Nephron progenitor cell (in vitro differentiated cells): Measurements from ENCODE around the gene SUOX.

Experiments used
- DNase-seq: peaks from one replicate; pipeline ENCODE4 v3.0.0; 2021
- H3K27ac Mint-ChIP-seq: 2 replicates; pipeline ENCODE4 v1.8.0; 2021; ENCODE audit warnings: mild to moderate bottlenecking, moderate library complexity, mixed read lengths
- H3K27me3 Mint-ChIP-seq: 2 replicates; pipeline ENCODE4 v1.8.0; 2021; ENCODE audit warnings: mild to moderate bottlenecking, low read depth, mixed read lengths; ENCODE audit not compliant: poor library complexity
- H3K36me3 Mint-ChIP-seq: 2 replicates; pipeline ENCODE4 v1.8.0; 2021; ENCODE audit warnings: low read depth, mixed read lengths
- H3K4me1 Mint-ChIP-seq: 2 replicates; pipeline ENCODE4 v1.8.0; 2021; ENCODE audit warnings: mixed read lengths
- H3K4me3 Mint-ChIP-seq: 2 replicates; pipeline ENCODE4 v1.8.0; 2021; ENCODE audit warnings: mild to moderate bottlenecking, moderate library complexity, mixed read lengths
- H3K9me3 Mint-ChIP-seq: 2 replicates; pipeline ENCODE4 v1.8.0; 2021; ENCODE audit warnings: mild to moderate bottlenecking, moderate library complexity, mixed read lengths
- TF ChIP-seq, protein P1 (sequence below): fragments of 200-600 bp; sonication (generic); IDR thresholded peaks from 2 replicates; pipeline ENCODE4 v1.5.0; 2021; ENCODE audit warnings: antibody characterized with exemption

Gene SUOX

DNA sequence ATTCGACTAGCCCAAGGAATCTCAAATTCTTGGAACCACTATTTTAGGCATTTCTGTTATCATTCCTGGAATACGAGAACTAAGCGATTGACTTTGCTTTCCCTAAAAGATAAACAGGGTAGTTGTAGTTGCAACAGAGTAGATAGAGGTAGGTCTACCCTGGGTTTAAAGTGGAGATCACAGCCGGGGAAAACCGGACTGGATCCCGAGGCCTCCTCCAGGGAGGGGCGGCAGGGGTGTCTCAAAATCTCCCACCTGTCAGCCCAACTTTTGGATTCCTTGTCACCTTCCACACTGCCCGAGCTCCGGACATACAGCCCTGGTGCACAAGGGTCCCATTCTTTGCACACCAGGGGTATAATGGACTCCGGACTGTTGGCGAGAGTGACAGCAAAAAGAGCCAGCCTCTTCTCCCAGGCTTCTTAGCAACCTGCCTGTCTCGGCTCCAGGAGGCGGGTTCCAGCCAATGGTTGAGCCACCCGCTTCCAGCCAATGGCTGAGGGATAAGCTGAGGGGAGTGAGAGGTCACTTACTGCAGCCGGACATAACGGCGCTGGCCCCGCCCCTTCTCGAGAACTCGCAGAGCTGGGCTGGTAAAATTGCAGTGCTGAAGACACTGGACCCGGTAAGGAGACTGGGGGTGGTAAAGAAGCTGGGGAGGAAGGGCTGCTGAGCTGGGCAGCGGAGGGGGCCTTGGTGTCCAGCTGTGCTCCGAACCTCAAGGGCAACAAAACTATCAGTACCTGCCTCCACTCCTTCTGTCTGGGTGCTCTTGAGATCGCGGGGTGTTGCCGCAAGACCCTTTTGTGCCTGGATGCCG is at the start of gene SUOX:
TSS of gene SUOX (plus strand) at position 562 of the 820 bp plus-strand sequence. CDS start 4,946 bp downstream, outside the sequence.
- peaks cover 26% of the 10 kb centered on the region for H3K4me1 Mint-ChIP-seq
- H3K27me3 Mint-ChIP-seq = no peaks in the 10 kb centered on the region
- no peaks in the 10 kb centered on the region for H3K9me3 Mint-ChIP-seq
- H3K4me3 Mint-ChIP-seq = peak within 1 kb of the TSS; percentile 97
- TF ChIP-seq, protein P1, sequence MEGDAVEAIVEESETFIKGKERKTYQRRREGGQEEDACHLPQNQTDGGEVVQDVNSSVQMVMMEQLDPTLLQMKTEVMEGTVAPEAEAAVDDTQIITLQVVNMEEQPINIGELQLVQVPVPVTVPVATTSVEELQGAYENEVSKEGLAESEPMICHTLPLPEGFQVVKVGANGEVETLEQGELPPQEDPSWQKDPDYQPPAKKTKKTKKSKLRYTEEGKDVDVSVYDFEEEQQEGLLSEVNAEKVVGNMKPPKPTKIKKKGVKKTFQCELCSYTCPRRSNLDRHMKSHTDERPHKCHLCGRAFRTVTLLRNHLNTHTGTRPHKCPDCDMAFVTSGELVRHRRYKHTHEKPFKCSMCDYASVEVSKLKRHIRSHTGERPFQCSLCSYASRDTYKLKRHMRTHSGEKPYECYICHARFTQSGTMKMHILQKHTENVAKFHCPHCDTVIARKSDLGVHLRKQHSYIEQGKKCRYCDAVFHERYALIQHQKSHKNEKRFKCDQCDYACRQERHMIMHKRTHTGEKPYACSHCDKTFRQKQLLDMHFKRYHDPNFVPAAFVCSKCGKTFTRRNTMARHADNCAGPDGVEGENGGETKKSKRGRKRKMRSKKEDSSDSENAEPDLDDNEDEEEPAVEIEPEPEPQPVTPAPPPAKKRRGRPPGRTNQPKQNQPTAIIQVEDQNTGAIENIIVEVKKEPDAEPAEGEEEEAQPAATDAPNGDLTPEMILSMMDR = no peak
- peaks cover 37% of the 10 kb centered on the region for H3K36me3 Mint-ChIP-seq
- peak; percentile 92 for DNase-seq
- peak within 1 kb of the TSS; percentile 93 for H3K27ac Mint-ChIP-seq

DNA sequence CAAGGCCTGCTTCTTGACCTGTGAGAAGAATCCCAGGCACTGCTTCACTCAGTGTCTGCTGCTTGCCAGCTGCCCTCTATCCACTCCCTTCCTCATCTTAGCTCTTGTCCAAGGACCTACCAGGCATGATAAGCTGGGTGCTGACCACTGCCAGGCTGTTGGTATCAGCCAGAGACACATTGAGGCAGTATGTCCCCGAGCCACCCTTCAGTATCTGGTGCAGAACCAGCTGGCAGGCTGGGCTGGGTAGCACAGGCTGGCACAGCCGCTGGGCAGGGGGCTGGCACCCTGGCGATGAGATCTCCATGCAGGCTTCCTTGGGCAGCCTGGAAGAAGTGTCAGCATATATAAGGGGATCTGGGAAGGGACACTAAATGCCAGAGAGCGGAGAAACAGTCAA is 41.7 kb upstream of the SUOX start:
- Mint-ChIP-seq H3K36me3 (peaks cover 5% of the 10 kb centered on the region), H3K4me3 (no peak overlapping the region), H3K4me1 (peaks cover 8% of the 10 kb centered on the region), H3K27ac (no peak overlapping the region), H3K9me3 (no peaks in the 10 kb centered on the region), H3K27me3 (peaks cover 6% of the 10 kb centered on the region)
- DNase-seq = no peak
- TF ChIP-seq, protein P1 = no peak

DNA sequence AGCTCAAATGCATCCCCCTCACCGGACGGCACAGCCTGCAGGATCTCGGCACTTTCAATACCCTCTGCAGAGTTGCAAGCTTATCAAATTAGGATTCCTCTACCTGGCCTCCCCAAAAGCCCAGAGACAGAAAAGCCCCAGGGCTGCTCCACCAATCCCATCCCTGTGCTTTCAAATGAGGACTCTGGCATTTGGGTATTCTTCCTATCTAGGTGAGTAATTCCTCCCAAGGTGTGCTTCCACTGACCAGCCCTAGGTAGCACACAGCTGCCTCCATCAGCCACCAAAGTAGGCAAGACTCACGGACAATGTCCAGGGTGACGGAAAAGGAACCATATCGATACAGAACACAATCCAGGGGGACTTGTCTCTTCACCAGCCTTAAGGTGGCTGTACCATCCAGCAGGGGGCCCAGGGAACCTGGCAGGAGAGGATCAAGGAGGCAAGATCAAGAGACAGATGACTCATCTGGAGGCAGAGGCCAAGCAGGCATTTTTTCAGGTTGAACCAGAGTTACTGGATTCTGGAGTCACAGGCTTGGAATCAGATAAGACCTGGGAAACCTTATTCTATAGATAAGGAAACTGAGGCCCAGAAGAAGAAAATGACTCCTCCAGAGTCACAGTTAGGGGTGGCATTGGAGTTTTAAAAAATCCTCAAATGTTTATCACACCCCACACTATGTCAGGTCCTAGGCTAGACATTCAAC is 41.1 kb upstream of the SUOX start:
- Mint-ChIP-seq H3K4me1 (peaks cover 8% of the 10 kb centered on the region), H3K36me3 (peaks cover 5% of the 10 kb centered on the region), H3K9me3 (no peaks in the 10 kb centered on the region), H3K27ac (no peak overlapping the region), H3K4me3 (no peak overlapping the region), H3K27me3 (peaks cover 10% of the 10 kb centered on the region)
- DNase-seq = no peak
- TF ChIP-seq, protein P1 = no peak

DNA sequence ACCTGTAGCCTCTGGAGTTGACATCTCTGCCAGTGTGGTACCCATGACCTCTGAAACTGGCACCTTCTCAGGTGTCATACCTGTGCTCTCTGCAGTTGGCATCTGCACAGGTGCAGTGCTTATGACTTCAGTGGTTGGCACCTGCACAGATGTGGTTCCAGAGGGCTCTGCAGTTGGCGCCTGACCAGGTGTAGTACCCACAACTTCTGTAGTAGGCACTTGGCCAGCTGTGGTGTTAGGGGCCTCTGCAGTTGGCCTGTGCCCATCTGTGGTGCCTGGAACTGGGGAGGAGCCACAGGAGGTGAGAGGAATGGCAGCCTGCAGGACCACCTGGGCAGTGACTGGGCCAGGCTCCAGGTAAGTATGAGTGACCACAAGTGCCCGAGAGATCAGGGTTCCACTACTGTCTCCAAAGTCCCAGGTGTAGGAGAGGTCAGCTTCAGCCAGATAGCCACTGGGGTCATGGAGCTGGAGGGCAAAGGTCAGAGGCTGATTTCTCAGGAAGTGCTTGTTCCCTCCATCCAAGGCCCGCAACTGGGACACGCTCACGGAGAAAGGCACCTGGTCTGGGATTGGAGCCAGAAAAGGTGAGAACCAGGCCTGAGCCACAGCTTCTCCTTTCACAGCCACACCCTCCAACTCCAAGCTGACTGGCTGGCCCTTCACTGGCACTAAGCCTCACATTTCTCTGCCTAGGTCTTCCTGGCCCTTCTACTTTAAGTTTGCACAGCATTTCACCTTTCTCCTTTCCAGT is 39.8 kb upstream of the SUOX start:
- Mint-ChIP-seq H3K36me3 (peaks cover 4% of the 10 kb centered on the region), H3K9me3 (no peaks in the 10 kb centered on the region), H3K4me1 (no peaks in the 10 kb centered on the region), H3K27ac (no peak overlapping the region), H3K27me3 (peaks cover 10% of the 10 kb centered on the region), H3K4me3 (no peak overlapping the region)
- no peak for DNase-seq
- TF ChIP-seq, protein P1 = no peak

DNA sequence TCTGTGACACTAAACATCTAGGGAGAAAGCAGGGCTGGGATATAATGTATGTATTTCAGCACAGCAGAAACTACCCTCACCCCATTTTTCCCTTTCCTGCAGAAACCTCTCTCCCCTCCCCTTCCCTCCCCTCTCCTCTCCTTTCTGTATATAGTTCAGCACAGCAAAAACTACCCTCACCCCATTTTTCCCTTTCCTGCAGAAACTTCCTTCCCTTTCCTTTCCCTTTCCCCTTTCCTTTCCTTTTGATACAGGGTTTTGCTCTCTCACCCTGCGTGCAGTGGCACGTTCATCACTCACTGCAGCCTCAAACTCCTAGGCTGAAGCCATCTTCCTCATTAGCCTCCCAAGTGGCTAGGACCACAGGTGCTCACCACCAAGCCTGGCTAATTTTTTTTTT is 33.3 kb upstream of the SUOX start:
- Mint-ChIP-seq H3K4me1 (peaks cover 39% of the 10 kb centered on the region), H3K27ac (no peak overlapping the region), H3K27me3 (peaks cover 6% of the 10 kb centered on the region), H3K36me3 (no peaks in the 10 kb centered on the region), H3K4me3 (no peak overlapping the region), H3K9me3 (no peaks in the 10 kb centered on the region)
- DNase-seq = no peak
- TF ChIP-seq, protein P1 = no peak
